Neural crest cell (in vitro differentiated cells): ENCODE results near the gene MS4A18. TPM values are rescaled to one million over a fixed set of nuclear protein-coding genes. Genes with fewer than 3 reads are reported as not detected.

Experiments used
- DNase-seq: peaks from one replicate; pipeline ENCODE4 v3.0.0; 2021; ENCODE audit warnings: low read depth, mixed read lengths, low spot score
- H3K27ac Mint-ChIP-seq: one replicate; pipeline ENCODE4 v1.8.0; 2021; ENCODE audit warnings: mild to moderate bottlenecking, mixed read lengths; ENCODE audit not compliant: unreplicated experiment
- H3K27me3 Mint-ChIP-seq: 2 replicates; pipeline ENCODE4 v1.8.0; 2021; ENCODE audit warnings: low read depth, mild to moderate bottlenecking, mixed read lengths
- H3K36me3 Mint-ChIP-seq: 2 replicates; pipeline ENCODE4 v1.8.0; 2021; ENCODE audit warnings: low read depth, mild to moderate bottlenecking, mixed read lengths
- H3K4me1 Mint-ChIP-seq: 2 replicates; pipeline ENCODE4 v1.8.0; 2021; ENCODE audit warnings: mixed read lengths
- H3K4me3 Mint-ChIP-seq: one replicate; pipeline ENCODE4 v1.8.0; 2021; ENCODE audit warnings: mild to moderate bottlenecking, mixed read lengths
- H3K9me3 Mint-ChIP-seq: 2 replicates; pipeline ENCODE4 v1.8.0; 2021; ENCODE audit warnings: mixed read lengths
- CTCF ChIP-seq: fragments of 200-600 bp; sonication (generic); conservative IDR thresholded peaks from 2 replicates; pipeline ENCODE4 v1.5.0; 2021; ENCODE audit warnings: antibody characterized with exemption, mild to moderate bottlenecking
- total RNA-seq: library from RNA; stranded (reverse); gene quantifications from 2 replicates; pipeline ENCODE4 v1.2.1, GENCODE V29; 2021

MS4A18 gene
- total RNA-seq, 1 donor from 2014 or later: not detected

GRCh38 chr11:60767388-60767811, 42.9 kb downstream of the MS4A18 start:
- Mint-ChIP-seq H3K4me1 (no peaks in the 10 kb centered on the region), H3K4me3 (no peak overlapping the region), H3K9me3 (no peaks in the 10 kb centered on the region), H3K36me3 (no peaks in the 10 kb centered on the region), H3K27ac (no peak overlapping the region), H3K27me3 (peaks cover 6% of the 10 kb centered on the region)
- peak; percentile 17 for DNase-seq
- TF ChIP-seq CTCF: peak; percentile 55

GRCh38 chr11:60768202-60768601, 43.7 kb downstream of the MS4A18 start:
- no peak for TF ChIP-seq CTCF
- H3K27me3 Mint-ChIP-seq: peaks cover 6% of the 10 kb centered on the region
- H3K4me1 Mint-ChIP-seq: no peaks in the 10 kb centered on the region
- no peaks in the 10 kb centered on the region for H3K9me3 Mint-ChIP-seq
- H3K27ac Mint-ChIP-seq: no peak overlapping the region
- H3K36me3 Mint-ChIP-seq: no peaks in the 10 kb centered on the region
- DNase-seq: no peak
- H3K4me3 Mint-ChIP-seq: no peak overlapping the region

GRCh38 chr11:60769273-60769672, 44.8 kb downstream of the MS4A18 start:
- no peak for DNase-seq
- no peak for TF ChIP-seq CTCF
- no peak overlapping the region for H3K4me3 Mint-ChIP-seq
- H3K27ac Mint-ChIP-seq: no peak overlapping the region
- H3K27me3 Mint-ChIP-seq: peaks cover 6% of the 10 kb centered on the region
- no peaks in the 10 kb centered on the region for H3K36me3 Mint-ChIP-seq
- H3K4me1 Mint-ChIP-seq: no peaks in the 10 kb centered on the region
- H3K9me3 Mint-ChIP-seq: no peaks in the 10 kb centered on the region

- no peaks in the 10 kb centered on the region for H3K36me3 Mint-ChIP-seq
- TF ChIP-seq CTCF: no peak
- peak overlapping the region; percentile 35 for H3K27ac Mint-ChIP-seq
These were observed 45.3 kb downstream of the MS4A18 start for GRCh38 chr11:60769811-60770210.

GRCh38 chr11:60771146-60771545, 46.6 kb downstream of the MS4A18 start:
- Mint-ChIP-seq H3K27ac (no peak overlapping the region), H3K4me3 (no peak overlapping the region), H3K4me1 (peaks cover 6% of the 10 kb centered on the region), H3K27me3 (peaks cover 8% of the 10 kb centered on the region), H3K36me3 (no peaks in the 10 kb centered on the region), H3K9me3 (no peaks in the 10 kb centered on the region)
- no peak for TF ChIP-seq CTCF
- DNase-seq: no peak

More at GRCh38 chr11:60769811-60770210, 45.3 kb downstream of the MS4A18 start:
- Mint-ChIP-seq H3K9me3 (no peaks in the 10 kb centered on the region), H3K4me3 (no peak overlapping the region), H3K27me3 (peaks cover 8% of the 10 kb centered on the region), H3K4me1 (no peaks in the 10 kb centered on the region)
- DNase-seq: no peak
